Stromal cell of bone marrow (primary cell): ENCODE measurements around the gene HCRTR1.

Source experiments
- DNase-seq: peaks from one replicate; pipeline ENCODE4 v3.0.0-alpha.2; 2012; ENCODE audit warnings: low read depth

The HCRTR1 gene

DNA sequence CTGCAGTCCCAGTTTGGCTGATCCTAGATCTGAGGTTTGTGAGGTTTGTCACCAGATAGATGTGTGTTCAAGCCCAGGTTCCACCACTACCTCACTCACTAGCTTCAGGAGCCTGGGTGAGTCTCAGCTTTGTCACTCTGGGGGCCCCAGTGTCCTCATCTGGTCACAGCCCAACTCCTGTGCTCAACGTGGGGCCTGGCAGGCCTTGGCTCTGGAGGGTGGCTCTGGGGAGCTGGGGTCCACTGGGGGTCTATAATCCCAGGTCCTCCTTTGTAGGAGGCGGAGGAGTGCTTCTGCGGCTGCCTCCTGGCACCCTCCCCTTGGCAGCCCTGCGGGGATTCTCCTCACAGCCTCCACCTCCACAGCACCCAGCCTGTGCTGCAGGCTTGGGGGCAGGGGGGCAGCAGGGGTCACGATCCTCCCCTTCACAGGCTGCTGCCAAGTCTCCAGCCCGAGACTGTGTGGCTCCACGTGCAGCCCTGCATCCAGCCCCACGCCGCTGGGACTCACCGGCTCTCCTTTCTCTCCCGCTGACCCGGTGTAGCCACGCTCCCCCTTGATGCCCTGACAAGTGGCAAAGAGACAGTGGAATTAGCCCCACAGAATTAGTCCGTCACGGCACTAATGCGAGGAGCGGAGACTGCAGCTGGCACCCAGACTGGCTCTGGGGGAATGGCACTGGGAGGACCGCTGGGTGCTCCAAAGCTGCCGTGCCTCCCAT is 49.7 kb downstream of the HCRTR1 start:
- no peak for DNase-seq

DNA sequence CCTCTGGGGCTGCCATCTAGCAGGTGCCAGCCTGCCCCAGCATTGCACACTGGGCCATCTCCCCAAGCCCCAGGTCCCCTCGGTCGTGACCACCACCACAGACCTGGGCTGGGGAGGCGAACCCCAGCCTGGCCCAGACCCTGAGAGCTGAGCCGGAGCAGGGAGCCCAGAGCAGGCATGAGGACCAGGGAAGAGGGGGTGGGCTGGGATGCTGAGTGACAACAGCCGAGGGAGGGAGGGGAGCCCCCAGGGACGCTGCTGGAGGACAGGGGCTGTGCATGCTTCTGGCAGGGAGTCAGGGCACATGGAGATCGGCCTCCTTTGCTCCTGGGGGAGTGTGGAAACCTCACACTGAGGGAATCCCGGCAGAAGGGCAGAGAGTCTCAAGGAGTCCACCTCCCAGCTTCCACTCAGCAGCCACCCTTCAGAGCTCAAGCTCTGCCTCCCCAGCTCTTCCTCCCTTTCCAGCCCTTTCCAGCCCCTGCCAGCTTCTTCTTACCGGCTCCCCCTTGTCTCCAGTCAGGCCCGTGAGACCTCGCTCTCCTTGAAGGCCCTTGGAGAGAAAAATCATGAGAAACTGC is 50.9 kb downstream of the HCRTR1 start:
- DNase-seq, result no peak

DNA sequence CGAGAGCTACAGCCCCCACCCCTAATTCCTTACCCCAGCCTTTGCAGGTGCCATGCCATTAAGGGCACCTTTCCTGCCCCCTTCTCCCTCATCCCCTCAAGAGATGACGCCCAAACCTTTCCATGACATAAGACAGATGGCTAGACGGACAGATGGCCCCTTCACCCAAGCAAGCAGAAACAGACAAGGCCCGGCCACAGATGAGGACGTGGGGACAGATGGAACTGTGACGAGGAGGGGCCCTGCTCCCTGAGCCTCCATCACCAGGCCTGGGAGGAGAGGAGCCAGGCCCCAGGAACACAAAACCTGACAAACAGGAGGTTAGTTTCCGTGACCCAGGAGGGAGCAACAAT is 51.9 kb downstream of the HCRTR1 start:
- DNase-seq, result no peak

DNA sequence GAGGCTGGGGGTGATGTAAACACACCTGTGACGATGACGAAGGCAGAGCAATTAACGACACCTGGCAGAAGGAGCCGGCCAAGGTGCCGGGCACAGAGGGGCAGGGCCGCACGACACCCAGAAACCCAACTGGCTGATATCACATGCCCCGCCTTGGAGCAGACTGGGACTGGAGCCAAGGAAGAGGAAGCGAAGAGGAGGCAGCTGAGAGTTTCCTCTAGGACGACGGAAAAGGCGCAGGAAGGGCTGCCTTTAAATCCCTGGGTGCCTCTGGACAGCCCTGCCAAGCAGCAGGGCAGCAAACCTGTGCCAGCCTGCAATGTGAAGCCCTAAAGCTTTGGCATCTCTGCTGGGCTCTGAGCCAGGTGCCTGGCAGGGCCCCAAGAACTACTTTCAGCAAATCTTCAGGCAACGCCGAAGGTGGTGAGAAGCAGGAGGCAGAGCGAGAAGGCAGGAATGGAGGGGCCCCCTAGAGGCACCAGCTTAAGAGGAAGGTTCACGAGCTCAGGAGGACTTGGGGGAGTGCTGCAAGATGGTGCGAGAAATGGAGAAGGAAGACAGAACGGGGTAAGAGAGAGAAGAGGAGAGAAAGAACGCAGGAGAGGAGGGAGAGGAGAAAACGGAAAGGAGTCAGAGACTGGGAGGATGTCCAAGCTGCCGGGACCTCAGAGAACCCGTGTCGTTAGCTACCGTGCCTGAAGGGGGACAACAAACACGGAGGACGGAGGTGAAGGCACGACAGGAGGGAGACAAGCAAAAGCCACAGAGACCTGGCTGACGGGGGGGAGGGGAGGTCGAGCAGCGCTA is 52.5 kb downstream of the HCRTR1 start:
- no peak for DNase-seq

DNA sequence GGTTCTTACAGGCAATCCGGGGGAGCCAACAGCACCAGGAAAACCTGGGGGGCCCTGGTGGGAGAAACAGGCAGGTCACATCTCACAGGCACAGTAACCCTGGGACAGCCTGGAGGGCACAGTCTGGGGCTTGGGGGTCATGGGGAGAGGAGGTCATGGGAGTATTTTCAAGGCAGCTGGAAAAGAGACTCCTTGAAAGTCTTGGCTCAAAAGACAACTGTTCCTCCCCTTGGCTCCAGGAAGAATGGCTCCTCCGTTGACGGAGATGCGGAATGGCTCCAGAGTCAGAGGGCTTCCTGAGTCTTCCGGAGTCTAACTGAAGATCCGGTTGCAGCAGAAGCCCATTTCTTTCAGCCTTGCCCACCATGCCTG is 53.1 kb downstream of the HCRTR1 start:
- no peak for DNase-seq

DNA sequence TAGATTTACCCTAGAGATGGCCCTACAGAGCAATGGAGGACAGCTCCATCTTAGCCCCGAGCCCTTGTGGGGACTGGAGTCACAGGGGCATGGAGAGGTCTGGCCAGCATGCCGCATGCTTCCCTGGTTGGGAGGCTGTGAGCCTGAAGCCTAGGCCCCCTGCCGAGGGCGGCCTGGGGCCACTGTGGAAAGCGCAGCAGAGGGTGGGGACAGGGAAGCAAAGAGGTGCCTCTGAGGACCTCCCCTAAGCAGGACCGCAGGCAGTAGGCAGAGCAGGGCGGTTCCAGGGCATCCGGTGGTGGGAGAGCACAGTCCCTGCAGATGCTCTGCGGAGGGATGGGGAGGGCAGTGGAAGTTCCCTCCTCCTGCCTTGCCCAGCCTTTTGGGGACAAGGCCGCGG is 53.7 kb downstream of the HCRTR1 start:
- DNase-seq, result no peak

DNA sequence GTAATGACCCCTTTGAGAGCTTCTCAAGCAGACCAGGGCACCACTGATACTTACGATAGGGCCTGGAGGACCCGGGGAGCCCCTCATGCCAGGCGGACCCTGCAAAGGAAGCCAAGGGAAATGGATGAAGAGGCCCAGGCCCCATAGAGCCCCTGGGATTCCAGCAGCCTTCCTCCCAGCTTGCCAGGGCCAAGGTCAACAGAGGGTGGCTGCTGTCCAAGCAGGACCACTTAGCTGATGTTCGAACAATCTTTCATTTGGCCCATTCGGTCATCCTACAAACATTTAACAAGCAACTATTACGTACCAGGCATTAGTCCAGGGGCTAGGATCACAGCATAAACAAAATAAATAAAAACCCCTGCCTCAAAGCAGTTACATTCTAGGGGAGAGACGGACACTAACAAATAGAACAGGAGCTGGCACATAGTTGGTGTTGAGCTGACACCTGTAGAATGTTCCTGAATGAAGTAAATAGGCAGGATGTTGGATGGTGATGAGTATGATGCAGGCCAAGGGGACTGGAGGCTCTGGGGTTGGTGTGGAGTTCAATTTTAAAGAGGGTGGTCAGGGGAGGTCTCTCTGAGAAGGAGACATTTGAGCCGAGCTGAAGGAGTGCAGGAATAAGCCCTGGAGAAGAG is 54.2 kb downstream of the HCRTR1 start:
- no peak for DNase-seq

DNA sequence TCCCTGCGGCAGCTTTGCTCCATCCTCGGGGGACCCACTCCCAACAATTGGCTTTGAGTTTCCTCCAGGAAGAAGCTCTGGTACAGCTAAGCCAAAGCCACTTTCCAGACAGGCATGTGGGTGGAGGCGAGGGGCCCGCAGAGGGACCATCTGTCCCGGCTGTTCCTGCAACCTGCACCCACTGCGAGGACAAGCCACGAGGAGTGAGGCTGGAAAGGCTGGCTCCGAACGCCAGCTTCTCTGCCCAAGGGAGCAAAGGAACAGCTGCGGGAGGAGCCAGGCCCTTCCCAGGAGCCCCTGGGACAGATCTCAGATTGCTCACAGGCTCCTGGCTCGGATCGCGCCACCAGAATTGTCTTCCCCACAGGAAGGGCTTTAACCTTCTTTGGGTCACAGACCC is 55.5 kb downstream of the HCRTR1 start:
- no peak for DNase-seq

DNA sequence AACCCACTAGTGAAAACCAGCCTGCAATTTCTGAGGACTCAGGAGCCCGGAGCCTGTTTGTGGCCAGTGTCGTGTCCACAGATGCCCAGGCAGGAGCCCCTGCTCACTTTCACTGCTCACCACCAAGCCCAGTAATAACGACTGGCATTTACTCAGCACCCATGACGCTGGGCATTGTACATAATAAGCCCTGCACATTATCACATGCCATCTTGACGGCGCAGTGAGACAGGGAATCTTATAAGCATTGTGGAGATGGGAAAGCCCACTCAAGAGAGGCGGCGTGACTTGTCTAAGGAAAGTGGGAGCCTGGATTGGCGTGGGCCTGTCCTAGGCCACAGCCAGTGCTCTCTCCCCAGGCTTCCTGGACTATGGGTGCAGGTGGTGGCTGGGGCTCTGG is 55.9 kb downstream of the HCRTR1 start:
- DNase-seq, result no peak

DNA sequence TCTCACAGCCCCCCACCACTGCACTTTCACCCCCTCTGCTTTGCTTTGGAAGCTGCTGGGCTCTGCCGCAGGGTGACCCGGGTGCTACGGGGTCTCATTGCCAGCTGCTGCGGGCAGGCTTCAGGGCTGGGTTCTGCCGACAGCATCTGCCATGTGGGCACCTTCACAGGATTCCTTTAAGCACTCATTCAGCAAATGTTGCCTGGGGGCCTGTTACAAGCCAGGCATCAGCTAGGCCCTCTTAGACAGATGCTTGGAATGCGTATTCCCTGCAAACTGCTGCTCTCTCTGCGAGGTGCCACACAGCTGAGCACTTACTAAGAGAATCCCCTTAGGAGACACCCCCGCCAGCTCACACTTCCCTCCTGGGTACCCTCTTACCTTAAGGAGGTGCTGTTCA is 57.1 kb downstream of the HCRTR1 start:
- no peak for DNase-seq

DNA sequence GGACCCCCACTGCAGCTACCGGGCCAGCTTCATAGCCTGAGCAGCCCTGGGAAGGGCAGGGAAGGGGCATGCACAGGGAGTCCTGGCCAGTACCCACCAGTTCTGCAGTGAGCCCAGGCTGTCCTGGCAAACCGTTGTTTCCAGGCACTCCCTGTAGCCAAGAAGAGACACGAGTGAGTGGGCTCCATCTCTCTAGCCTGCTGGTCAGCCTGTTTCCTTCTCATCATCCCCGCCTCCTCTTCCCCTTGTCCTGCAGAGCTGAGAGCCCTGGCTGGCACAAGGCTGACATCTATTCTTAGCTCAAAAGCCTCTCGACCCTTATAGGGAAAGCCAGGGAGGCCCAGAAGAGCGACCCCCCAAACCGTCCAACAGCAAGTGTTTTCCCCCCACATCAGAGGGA is 57.7 kb downstream of the HCRTR1 start:
- DNase-seq, result no peak

DNA sequence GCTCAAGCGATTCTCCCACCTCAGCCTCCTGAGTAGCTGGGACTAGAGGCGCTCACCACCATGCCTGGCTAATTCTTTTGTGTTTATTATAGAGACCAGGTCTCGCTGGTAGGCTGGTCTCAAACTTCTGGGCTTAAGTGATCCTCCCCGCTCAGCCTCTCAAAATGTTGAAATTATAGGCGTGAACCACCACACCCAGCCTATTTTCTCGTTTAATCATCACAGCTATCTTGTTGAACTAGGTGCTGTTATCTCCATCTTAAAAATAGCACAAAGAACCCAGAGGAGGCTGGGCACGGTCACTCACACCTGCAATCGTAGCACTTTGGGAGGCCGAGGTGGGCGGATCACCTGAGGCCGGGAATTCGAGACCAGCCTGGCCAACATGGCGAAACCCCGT is 58.3 kb downstream of the HCRTR1 start:
- no peak for DNase-seq
